Brain microvascular endothelial cell (primary cell): Measurements from ENCODE around the gene HES7.
"Not testable (repeated sequence)": the region's sequence is repeated elsewhere in the genome, so short reads cannot be mapped to it uniquely, and the experiment has no call there.

ENCODE experiments used
- DNase-seq: peaks from one replicate; pipeline ENCODE4 v3.0.0-alpha.2; 2020
- H3K27ac ChIP-seq: fragments of 250-450 bp; sonication (Bioruptor Pico); 2 replicates; pipeline ENCODE4 v1.5.1; 2020; ENCODE audit warnings: mild to moderate bottlenecking, moderate library complexity
- H3K27me3 ChIP-seq: fragments of 250-450 bp; sonication (Bioruptor Pico); replicated peaks from 2 replicates; pipeline ENCODE4 v1.5.1; 2020; ENCODE audit warnings: mild to moderate bottlenecking
- H3K36me3 ChIP-seq: fragments of 250-450 bp; sonication (Bioruptor Pico); replicated peaks from 2 replicates; pipeline ENCODE4 v1.5.1; 2020; ENCODE audit warnings: mild to moderate bottlenecking
- H3K4me3 ChIP-seq: 2 replicates; pipeline ENCODE4 v1.5.1; 2011; ENCODE audit warnings: low read depth, mild to moderate bottlenecking, control low read depth, low read length, moderate library complexity
- in situ Hi-C: cut with HindIII; loops from 2 replicates; pipeline ENCODE4 v1.10.0; 2017; ENCODE audit warnings: low sequenced_read_pairs, low pct_ligation_motif_present
- TF ChIP-seq, protein P1 (sequence below): IDR thresholded peaks from 2 replicates; pipeline ENCODE4 v1.5.1; 2011; ENCODE audit warnings: low read depth, mild to moderate bottlenecking, moderate library complexity, low read length, control low read depth, inconsistent platforms; ENCODE audit errors: missing control alignments

HES7 gene

DNA sequence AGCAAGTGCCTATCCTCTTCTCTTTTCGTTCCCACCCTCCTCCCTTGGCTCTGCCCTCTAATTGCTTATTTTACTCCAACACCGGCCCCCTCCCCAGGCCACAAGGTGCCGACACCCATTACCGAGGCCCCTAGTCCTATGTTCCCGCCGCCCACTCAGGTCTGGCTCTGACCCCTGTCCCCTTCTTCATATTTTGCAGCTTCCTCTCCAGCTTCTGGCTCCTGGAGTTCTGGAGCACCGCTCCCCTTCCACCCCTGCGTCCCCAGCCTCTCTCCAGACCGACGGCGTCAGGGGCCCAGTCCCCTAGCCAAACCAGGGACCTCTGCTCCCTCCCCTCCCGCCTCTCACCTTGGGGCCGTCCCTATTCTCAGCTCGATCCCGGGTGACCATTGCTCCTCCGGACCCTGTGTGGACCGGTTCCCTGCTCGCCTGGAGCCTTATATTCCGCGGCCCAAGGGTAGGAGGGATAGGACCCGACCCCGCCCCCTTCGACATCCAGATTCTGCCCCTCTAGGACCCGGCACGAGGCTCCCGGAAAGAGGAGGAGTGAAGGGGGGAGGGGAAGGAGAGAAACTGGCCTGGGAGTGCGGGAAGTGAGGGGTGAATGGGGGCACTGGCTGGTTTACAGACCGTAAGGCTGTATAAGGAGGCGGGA lies at the start of gene HES7:
Gene HES7, minus strand, starts transcription at position 412 of the 655 bp plus-strand sequence. Its CDS starts 22 bp downstream, at position 390.
- no peak for DNase-seq
- Histone ChIP-seq H3K27me3 (no peaks in the 10 kb centered on the region), H3K27ac (no peak within 1 kb of the TSS), H3K4me3 (peak within 1 kb of the TSS; percentile 69), H3K36me3 (no peaks in the 10 kb centered on the region)
- in situ Hi-C loops: no loop called here
- TF ChIP-seq, protein P1, sequence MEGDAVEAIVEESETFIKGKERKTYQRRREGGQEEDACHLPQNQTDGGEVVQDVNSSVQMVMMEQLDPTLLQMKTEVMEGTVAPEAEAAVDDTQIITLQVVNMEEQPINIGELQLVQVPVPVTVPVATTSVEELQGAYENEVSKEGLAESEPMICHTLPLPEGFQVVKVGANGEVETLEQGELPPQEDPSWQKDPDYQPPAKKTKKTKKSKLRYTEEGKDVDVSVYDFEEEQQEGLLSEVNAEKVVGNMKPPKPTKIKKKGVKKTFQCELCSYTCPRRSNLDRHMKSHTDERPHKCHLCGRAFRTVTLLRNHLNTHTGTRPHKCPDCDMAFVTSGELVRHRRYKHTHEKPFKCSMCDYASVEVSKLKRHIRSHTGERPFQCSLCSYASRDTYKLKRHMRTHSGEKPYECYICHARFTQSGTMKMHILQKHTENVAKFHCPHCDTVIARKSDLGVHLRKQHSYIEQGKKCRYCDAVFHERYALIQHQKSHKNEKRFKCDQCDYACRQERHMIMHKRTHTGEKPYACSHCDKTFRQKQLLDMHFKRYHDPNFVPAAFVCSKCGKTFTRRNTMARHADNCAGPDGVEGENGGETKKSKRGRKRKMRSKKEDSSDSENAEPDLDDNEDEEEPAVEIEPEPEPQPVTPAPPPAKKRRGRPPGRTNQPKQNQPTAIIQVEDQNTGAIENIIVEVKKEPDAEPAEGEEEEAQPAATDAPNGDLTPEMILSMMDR: no peak

DNA sequence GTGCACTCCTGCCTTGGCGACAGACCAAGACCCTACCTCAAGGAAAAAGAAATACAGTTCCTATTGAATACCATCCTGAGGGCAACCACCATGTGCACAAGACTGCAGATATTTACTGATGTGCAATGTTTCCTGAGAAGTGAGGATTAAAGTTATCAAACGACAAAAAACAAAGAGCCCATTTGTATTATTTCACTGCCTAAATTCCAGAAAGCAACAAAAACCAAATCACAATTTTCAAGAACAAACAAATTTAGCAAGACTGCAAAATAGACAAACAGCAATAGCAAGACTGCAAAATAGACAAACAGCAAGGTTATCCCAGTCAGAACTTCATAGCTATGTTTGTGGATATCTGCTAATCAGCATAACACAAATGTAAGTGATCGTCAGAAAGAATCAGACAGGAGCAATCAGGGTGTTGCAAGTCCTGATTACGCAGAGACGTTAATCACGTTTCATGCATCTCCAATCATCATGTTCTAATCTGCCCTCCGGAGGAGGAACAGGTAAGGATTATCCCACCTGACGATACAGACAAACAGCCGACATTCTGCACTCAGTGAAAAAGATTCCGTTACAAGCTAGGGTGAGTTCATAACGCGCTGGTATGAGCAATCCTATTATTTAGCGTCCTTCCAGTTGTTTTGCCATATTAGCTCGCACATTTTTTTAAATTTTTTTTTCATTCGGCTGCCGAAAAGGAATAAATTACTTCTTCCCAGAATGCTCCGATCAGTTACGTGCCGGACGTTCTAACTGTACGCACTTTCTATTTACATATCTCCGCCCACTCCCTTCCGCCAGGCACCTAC lies 49.4 kb upstream of the HES7 start:
- peak; percentile 96 for DNase-seq
- peak overlapping the region; percentile 99 for H3K27ac ChIP-seq
- no peaks in the 10 kb centered on the region for H3K36me3 ChIP-seq
- TF ChIP-seq, protein P1: no peak
- no peaks in the 10 kb centered on the region for H3K27me3 ChIP-seq
- peak overlapping the region; percentile 44 for H3K4me3 ChIP-seq
- in situ Hi-C loops: no loop called here

DNA sequence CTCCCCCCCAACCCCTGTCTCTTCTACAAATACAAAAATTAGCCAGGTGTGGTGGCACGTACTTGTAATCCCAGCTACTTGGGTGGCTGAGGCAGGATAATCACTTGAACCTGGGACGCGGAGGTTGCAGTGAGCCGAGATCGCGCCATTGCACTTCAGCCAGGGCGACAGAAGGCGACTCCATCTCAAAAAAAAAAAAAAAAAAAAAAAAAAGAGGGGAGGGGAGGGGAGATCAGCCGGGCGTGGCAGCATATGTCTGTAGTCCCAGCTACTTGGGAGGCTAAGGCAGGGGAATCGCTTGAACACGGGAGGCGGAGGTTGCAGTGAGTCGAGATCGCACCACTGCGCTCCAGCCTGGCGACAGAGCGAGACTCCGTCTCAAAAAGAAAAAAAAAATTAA lies 46.3 kb upstream of the HES7 start:
- H3K27me3 ChIP-seq, H3K4me3 ChIP-seq, in situ Hi-C loops, DNase-seq, H3K27ac ChIP-seq, H3K36me3 ChIP-seq: not testable (repeated sequence)

DNA sequence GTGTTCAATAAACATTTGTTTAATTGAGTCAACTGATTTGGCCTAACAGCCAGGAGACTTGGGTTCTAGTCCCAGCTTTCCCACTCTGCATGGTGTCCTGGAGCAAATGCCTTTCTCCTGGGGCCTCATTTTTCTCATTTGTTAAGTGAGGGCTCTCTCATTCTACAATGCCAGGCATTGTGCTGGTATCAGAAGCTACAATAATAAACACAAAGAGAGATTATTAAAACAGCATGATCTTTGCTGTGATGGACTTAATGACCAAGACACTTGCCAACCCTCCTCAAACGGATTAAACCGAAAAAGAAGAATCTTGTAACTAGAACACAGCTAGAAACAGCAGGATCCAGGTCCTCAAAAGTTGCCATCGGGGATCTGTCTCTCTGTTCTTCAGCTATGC lies 43.6 kb upstream of the HES7 start:
- Histone ChIP-seq H3K27ac (no peak overlapping the region), H3K4me3 (no peak overlapping the region), H3K36me3 (no peaks in the 10 kb centered on the region), H3K27me3 (no peaks in the 10 kb centered on the region)
- in situ Hi-C loops: no loop called here
- TF ChIP-seq, protein P1: no peak
- no peak for DNase-seq

DNA sequence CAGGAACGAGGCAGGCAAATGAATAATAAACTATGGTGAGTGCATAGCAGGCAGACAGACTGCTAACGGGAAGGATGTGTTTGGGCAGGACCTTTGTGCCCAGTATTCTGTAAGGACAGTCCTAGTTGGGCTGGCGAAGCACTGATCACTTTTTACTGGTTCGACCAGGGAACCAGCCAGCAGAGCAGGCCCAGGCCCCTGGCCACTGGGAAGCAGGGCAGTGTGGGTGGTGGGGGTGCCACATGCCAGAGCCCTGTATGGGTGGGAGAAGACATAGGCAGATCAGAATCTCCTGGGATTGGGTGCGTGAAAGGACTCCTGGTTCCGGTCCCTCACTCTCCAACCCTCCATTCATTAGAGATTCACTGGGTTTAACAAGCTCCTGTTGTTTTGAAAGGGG lies 42.8 kb upstream of the HES7 start:
- in situ Hi-C loops: no loop called here

DNA sequence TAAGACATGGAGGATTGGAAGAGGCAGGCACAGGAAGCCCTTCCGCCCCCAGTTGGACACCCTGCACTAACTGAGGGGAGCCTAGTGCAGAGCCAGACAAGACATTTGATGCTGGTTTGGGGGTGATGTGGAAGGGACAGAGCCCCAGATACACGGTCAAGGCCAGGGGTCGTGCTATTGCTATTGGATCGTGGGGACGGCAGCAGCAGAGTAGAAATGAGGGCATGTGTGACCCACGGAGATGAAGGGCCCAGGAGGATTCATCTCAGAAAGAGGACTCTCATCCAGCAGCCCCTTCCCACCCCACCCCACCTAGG lies 40.9 kb upstream of the HES7 start:
- Histone ChIP-seq H3K4me3 (no peak overlapping the region), H3K27me3 (no peaks in the 10 kb centered on the region), H3K36me3 (peaks cover 8% of the 10 kb centered on the region), H3K27ac (no peak overlapping the region)
- TF ChIP-seq, protein P1: no peak
- in situ Hi-C loops: no loop called here
- DNase-seq: no peak

More for the DNA sequence above, 42.8 kb upstream of the HES7 start:
- Histone ChIP-seq H3K36me3 (no peaks in the 10 kb centered on the region), H3K4me3 (no peak overlapping the region), H3K27ac (no peak overlapping the region), H3K27me3 (no peaks in the 10 kb centered on the region)
- TF ChIP-seq, protein P1: no peak
- DNase-seq: no peak
